Aorta (tissue), 5 donors: ENCODE results near the gene ATP2B2. TPM values are rescaled to one million over a fixed set of nuclear protein-coding genes. Genes with fewer than 3 reads are reported as not detected.

Experiments used
- ATAC-seq: fragments of 200-7000 bp; cut with Tn5 transposase; one replicate; pipeline ENCODE4 v1.9.1; 2022; ENCODE audit warnings: moderate library complexity; ENCODE audit not compliant: low FRiP score
- DNase-seq, 2 donors: peaks; one replicate each; pipeline ENCODE4 v3.0.0-alpha.2; 2020
- H3K27ac ChIP-seq, 2 donors: one replicate each; pipeline ENCODE4 v1.5.1; 2013; ENCODE audit warnings: low read length in 2 of 2, mild to moderate bottlenecking in 2 of 2, moderate library complexity in 2 of 2, control low read depth in 1 of 2, inconsistent platforms in 1 of 2, low read depth in 1 of 2
- H3K27me3 ChIP-seq, 2 donors: one replicate each; pipeline ENCODE4 v1.6.1; 2013; ENCODE audit warnings: control low read depth in 1 of 2, low read length in 1 of 2, mild to moderate bottlenecking in 1 of 2, moderate library complexity in 1 of 2; ENCODE audit not compliant: insufficient read depth in 2 of 2, control insufficient read depth in 1 of 2
- H3K36me3 ChIP-seq, 2 donors: one replicate each; pipeline ENCODE4 v1.6.1; 2013; ENCODE audit warnings: control low read depth in 1 of 2, low read length in 1 of 2, mild to moderate bottlenecking in 1 of 2; ENCODE audit not compliant: insufficient read depth in 2 of 2, control insufficient read depth in 1 of 2
- H3K4me1 ChIP-seq, 2 donors: one replicate each; pipeline ENCODE4 v1.6.1; 2013; ENCODE audit warnings: low read length in 2 of 2, control low read depth in 1 of 2, mild to moderate bottlenecking in 1 of 2, moderate library complexity in 1 of 2; ENCODE audit not compliant: insufficient read depth in 2 of 2, control insufficient read depth in 1 of 2
- H3K4me3 ChIP-seq, 2 donors: one replicate each; pipeline ENCODE4 v1.5.1; 2013; ENCODE audit warnings: low read length in 2 of 2, control low read depth in 1 of 2, mild to moderate bottlenecking in 1 of 2
- H3K9me3 ChIP-seq: one replicate; pipeline ENCODE4 v1.6.1; 2013; ENCODE audit warnings: mild to moderate bottlenecking, low read length; ENCODE audit not compliant: control insufficient read depth
- WGBS, 2 donors: extraction: QIAGEN DNeasy Blood & Tissue Kit; methylation state at CpG; one replicate each; pipeline ENCODE4 v1.1.7; 2013; 5-methylcytosine and 5-hydroxymethylcytosine counted together
- intact Hi-C, 2 donors: fragments of 100-400 bp; cut with DNase I; formaldehyde crosslinking; loops; one replicate each; pipeline versions ENCODE4 v1.14.2 to v1.15.0; 2022
- polyA plus RNA-seq, 2 donors: library from polyadenylated mRNA; stranded (reverse); fragments of 200-250 nt; gene quantifications; one replicate each; pipeline ENCODE4 v1.2.3, GENCODE V29; 2013
- total RNA-seq, 2 donors: library from RNA; stranded (reverse); fragmentation: NEBNext Ultra II Directional; extraction: Animal tissue kit (Norgen Biotek cat#: 25700); gene quantifications; one replicate each; pipeline ENCODE4 v1.2.1, GENCODE V29; 2021
- donor health status: healthy with polysubstance abuse.
- donor health status: Bipolar disorder and iron deficiency.
- donor health status: DM: no; HTN: no; CAD: no.
- donor health status: DM: no; HTN: no; CAD: no.
- donor health status: DM: yes; HTN: yes; CAD: no.

ATP2B2 gene
- total and polyA plus RNA-seq, 4 donors = 0.29 to 0.30 TPM; not detected in 2

DNA sequence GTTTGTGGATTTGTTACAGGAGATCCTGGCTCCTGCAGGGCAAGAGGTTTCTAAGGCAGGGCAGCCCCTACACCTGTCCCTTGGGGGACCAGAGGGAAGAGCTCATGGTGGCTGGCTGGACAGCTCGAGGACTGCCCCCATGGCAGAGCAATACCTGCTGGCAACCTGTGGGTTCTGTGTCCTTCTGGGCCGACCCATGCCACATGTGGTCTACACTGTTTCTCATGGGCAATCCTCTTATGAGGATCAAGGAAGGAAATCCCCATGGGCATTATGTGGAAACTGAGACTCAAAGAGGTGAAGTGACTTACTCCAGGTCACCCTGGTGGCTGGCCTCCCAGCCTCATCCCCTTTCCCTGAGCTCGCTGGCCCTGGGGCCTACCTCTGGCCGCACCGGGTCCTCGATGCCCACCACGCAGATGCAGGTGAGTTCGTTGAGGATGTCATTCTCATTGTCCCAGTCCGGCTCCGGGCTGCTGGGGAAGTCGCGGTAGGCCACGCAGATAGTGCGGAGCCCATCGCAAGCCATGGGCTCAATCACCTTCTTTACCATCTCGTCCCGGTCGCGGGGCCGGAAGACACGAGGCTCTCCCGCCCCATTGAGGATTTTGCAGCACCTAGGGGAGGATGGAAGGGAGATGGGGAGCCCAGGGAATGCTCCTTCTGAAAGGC lies 146.9 kb downstream of the ATP2B2 start:
- Histone ChIP-seq H3K4me1 (no peaks in the 10 kb centered on the region), H3K36me3 (no peaks in the 10 kb centered on the region), H3K4me3 (no peak overlapping the region), H3K27me3 (no peaks in the 10 kb centered on the region), H3K27ac (no peak overlapping the region), H3K9me3 (peaks cover 3% of the 10 kb centered on the region)
- ATAC-seq (no peak), DNase-seq (no peak)
- WGBS, 2 donors = 94 to 96% methylated on average over 22 of the region's 22 CpGs
- intact Hi-C loops = no loop called here

DNA sequence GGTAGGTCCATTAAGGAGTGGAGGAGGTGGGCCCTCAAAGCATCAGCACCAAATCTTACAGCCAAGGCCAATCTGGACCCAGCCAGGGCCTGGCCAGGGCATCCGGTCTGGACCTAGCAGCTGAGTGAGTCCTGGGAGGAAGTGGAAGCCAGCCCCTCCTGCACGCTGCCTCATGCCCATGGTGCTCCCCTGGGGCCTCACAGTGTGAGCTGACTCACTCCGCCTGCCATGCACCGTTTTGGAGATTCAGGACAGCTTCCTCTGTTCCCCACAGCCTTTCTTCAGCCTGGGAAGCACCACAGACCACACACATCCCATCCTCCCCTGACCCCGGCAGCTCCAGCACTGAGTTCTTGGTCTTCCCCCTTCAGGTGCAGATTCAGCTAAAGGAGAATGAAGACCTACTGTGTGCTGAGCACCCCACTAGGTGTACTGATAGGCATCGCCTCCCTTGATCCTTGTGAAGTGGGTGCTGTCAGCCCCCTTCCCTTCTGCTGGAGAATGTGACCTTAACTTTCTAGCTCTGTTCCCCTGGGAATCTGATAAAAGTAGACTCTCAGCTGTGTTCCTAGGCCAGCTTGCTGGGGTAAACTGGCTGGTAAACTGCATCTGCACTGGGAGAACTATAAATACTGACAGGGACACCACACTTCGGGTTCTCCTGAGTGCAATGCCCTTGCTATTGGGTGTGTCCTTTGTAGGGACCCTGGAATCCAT lies 147.6 kb downstream of the ATP2B2 start:
- Histone ChIP-seq H3K4me3 (no peak overlapping the region), H3K36me3 (no peaks in the 10 kb centered on the region), H3K27ac (peak overlapping the region in 1 of 2 donors; percentile 21), H3K9me3 (peaks cover 2% of the 10 kb centered on the region), H3K27me3 (no peaks in the 10 kb centered on the region), H3K4me1 (no peaks in the 10 kb centered on the region)
- peak; percentile 83 to 88 for DNase-seq
- WGBS, 2 donors = 29 to 30% methylated on average over 7 of the region's 7 CpGs
- peak; percentile 80 for ATAC-seq
- intact Hi-C loops = no loop called here

DNA sequence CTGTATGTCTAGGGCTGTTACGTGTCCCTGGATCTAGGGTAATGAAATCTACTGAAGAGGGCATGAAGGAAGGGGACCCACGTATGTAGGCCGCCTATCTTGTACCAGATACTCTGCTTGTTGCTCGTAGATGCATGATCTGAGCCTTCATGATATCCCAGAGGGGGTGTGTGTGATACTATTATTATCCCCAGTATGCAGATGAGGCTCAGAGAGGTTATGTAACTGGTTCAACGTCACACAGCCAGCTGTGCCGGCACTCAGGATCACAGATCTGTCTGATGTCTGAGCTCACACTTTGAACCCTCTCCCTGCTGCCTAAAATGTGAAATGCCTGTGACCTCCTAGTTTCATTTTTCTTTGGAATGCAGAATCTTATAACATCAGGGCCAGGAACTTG lies 148.3 kb downstream of the ATP2B2 start:
- no peaks in the 10 kb centered on the region for H3K27me3 ChIP-seq
- ATAC-seq (no peak), DNase-seq (no peak)
- intact Hi-C loops = no loop called here
- H3K4me3 ChIP-seq = no peak overlapping the region
- WGBS, 2 donors = 90 to 94% methylated on average over 6 of the region's 6 CpGs
- H3K9me3 ChIP-seq = peaks cover 2% of the 10 kb centered on the region
- no peak overlapping the region for H3K27ac ChIP-seq
- no peaks in the 10 kb centered on the region for H3K36me3 ChIP-seq
- H3K4me1 ChIP-seq = no peaks in the 10 kb centered on the region

DNA sequence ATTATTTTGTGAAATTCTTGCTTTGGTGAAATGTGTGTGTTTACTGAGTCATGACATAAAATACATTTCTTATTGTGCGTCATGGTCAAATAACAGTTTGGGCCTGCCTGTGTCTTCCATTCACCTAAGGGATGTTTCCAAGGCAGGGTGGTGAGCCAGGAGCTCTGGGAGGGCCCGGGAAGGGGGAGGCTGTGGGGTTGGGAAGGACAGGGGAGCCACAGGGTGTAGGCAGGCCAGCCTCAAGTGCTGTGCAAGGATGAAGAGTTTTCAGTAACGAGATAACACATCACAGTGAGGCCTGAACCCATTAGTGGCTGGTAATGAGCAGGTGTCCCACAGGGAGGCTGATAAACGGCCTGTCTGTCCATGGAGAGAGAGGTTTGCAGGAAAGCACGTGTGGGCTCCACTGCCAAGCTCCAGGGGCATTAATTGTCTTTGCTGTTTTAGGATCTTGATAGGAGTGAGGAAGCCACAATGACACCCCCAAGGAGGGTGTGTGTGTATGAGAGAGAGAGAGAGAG lies 148.9 kb downstream of the ATP2B2 start:
- WGBS, 2 donors = 80 to 84% methylated on average over 5 of the region's 5 CpGs
- H3K9me3 ChIP-seq = peaks cover 2% of the 10 kb centered on the region
- DNase-seq (no peak), ATAC-seq (no peak)
- no peak overlapping the region for H3K4me3 ChIP-seq
- no peak overlapping the region for H3K27ac ChIP-seq
- no peaks in the 10 kb centered on the region for H3K36me3 ChIP-seq
- H3K4me1 ChIP-seq = no peaks in the 10 kb centered on the region
- no peaks in the 10 kb centered on the region for H3K27me3 ChIP-seq
- intact Hi-C loops = no loop called here

DNA sequence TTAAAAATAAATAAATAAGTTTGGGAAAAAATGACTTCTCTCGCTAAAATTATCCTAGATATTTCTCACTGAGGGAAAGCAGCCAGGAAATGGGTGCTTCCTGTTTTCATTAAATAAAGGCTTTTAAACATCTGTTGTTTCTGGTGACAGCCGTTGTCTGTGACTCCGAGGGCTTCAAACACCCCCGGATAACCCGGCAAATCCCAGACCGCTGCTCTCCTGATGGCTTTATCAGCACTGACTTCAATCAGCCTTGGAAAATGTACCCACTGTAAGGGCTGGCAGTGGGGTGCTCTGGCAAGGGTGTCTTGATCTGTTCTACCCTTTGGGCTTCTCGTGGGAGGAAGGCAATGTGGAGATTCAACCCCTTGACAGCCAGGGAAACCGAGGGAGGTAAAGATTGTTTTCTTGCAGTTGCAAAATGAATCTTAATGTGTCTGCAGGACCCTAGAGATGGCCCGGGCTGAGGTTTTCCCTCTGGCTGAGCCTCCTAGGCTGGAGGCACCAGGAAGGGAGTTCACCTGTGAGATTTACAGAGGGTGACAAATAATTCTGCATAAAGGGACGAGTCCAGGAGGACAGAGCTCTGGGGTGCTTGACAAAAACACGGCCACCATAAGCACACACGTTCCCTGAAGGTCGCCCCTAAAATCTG lies 150.9 kb downstream of the ATP2B2 start:
- Histone ChIP-seq H3K27me3 (no peaks in the 10 kb centered on the region), H3K4me1 (no peaks in the 10 kb centered on the region), H3K36me3 (no peaks in the 10 kb centered on the region), H3K4me3 (no peak overlapping the region), H3K9me3 (no peaks in the 10 kb centered on the region), H3K27ac (no peak overlapping the region)
- intact Hi-C loops = no loop called here
- ATAC-seq = no peak
- DNase-seq = no peak
- WGBS, 2 donors = 39 to 40% methylated on average over 13 of the region's 13 CpGs

DNA sequence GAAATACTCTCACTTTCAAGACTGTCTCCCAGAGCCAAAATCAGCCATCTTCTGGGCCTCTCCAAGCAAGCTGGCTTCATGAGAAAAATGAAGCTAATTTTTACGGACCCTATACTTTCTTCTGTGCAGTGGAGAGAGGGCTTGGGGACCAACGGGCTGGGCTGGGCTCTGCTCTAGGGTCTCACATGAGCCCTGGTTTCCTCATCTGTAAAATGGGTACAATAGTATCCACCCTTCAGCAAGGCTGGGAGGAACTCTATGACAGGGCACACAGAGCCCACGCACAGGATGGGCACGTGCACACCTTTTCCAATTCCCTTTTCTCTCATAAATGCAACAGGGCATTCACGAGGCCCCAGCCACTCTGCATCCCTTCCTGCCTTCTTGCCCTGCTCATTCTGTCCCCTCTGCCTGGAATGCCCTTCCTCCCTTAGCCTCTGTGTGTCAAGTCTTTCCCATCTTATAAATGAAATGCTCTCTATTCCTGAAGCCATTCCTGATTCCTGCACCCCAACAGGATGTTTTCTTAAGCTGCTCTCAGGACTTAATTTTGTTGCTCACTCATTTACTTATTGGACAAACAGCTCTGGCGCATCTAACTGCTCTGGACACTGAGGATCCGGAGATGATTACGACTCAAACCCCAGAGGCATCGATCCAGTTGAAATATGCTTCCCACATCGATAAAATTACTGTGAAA lies 151.6 kb downstream of the ATP2B2 start:
- H3K27ac ChIP-seq = no peak overlapping the region
- H3K4me3 ChIP-seq = no peak overlapping the region
- ATAC-seq (no peak), DNase-seq (no peak)
- no peaks in the 10 kb centered on the region for H3K27me3 ChIP-seq
- no peaks in the 10 kb centered on the region for H3K9me3 ChIP-seq
- H3K36me3 ChIP-seq = no peaks in the 10 kb centered on the region
- intact Hi-C loops = no loop called here
- H3K4me1 ChIP-seq = no peaks in the 10 kb centered on the region
- WGBS, 2 donors = 48 to 51% methylated on average over 10 of the region's 10 CpGs

DNA sequence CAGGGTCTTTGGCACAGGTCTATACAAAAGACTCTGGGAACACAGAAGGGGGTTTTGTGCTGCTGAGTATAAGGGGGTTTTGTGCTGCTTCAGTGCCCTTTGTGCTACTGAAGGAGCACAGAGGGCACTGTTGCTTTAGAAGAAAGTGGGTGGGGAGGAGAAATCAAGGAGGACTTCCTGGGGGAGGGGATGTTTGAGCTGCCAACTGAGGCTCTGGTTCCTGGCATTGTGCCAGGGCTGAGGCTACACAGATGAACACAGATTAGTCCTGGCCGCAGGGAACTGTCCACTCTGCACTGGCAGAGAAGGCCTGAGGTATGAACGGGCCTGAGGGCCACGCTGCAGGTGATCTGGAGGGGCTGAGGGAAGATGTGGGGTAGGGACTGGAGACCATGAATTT lies 152.2 kb downstream of the ATP2B2 start:
- intact Hi-C loops = no loop called here
- H3K27ac ChIP-seq = no peak overlapping the region
- H3K27me3 ChIP-seq = no peaks in the 10 kb centered on the region
- no peaks in the 10 kb centered on the region for H3K4me1 ChIP-seq
- no peak overlapping the region for H3K4me3 ChIP-seq
- H3K9me3 ChIP-seq = no peaks in the 10 kb centered on the region
- DNase-seq = no peak
- no peaks in the 10 kb centered on the region for H3K36me3 ChIP-seq
- ATAC-seq = no peak
- WGBS, 2 donors = 83 to 84% methylated on average over 3 of the region's 3 CpGs

DNA sequence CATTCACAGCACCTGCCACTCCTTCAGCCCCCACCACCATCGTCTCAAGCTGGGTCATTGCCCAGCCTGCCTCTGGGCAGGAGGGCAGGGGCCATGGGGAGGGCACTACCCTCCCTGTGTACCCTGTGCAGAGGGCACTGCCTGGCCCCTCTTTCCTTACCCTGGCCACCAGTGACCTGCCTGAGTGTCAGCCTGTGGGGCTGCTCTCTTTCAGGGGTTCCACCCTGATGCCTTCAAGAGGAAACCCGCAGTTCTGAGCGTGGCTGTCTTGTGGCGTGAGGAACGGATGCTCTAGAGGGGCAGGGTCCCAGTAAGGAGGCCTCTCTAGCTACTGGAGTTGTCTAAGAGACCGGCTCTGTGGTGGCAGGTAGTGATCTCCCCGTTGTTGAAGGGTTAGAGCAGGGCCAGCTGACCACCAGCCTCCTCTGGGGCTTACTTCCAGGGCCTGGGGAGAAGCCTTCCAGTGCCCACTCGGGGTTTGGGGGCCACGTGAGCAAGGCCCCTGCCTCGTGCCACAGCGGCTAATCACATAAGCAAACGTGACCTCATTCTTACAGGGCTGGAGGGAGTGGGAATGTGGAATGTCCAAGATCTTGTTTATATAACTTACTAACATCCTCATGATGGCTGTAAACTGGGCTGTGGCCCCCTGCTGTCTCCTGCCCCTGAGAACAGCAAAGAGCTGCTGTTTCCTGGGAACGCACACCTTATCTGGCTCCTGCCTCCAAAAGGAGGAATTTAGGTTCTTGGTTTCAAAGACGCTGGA lies 153.1 kb downstream of the ATP2B2 start:
- H3K4me3 ChIP-seq = no peak overlapping the region
- no peaks in the 10 kb centered on the region for H3K27me3 ChIP-seq
- H3K4me1 ChIP-seq = no peaks in the 10 kb centered on the region
- no peak overlapping the region for H3K27ac ChIP-seq
- DNase-seq (no peak), ATAC-seq (no peak)
- intact Hi-C loops = no loop called here
- WGBS, 2 donors = 53 to 54% methylated on average over 14 of the region's 14 CpGs
- H3K36me3 ChIP-seq = no peaks in the 10 kb centered on the region
- no peaks in the 10 kb centered on the region for H3K9me3 ChIP-seq
